GM12892 (cell line): ENCODE results near the gene RBP5.

Experiments used
- POLR2A ChIP-seq: IDR thresholded peaks from 2 replicates; pipeline ENCODE4 v1.6.1; 2011; ENCODE audit warnings: low read depth, low read length, control low read depth
- POLR2AphosphoS5 ChIP-seq: IDR thresholded peaks from 2 replicates; pipeline ENCODE4 v1.6.1; 2011; ENCODE audit warnings: low read depth, low read length, control low read depth
- TAF1 ChIP-seq: IDR thresholded peaks from 2 replicates; pipeline ENCODE4 v1.6.1; 2011; ENCODE audit warnings: low read depth, mild to moderate bottlenecking, control low read depth, low read length, borderline replicate concordance

DNA sequence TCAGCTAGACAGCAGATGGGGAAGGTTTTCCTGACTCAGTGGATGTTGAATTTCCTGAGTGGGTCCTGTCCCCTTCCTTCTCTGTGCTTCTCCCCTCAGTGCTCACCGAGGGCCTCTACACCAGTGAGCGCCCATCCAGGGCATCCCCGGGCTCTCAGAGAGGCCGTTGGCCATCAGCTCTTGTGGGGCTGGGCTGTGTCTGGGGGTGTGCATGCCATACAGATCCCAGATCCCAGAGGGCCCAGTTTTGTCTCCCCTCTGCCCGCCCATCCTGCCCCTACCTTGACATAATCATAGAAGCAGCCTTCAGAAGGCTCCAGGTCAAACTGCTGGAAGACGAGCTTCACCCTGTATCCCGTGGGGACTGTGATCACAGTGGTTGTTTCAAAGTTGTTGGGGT, 37.5 kb downstream of the RBP5 start:
- TF ChIP-seq POLR2A (no peak), POLR2AphosphoS5 (no peak), TAF1 (no peak)
